ENCODE results near the gene RAB40C.

Gene RAB40C

GRCh38 chr16:645852-646678, 56.2 kb downstream of the RAB40C start:
- no peak for DNase-seq (ENCODE audit: low read depth in 2 of 2)

- DNase-seq (ENCODE audit: low read depth in 2 of 2), result no peak
Measured at GRCh38 chr16:646679-647172, 56.9 kb downstream of the RAB40C start.

- no peak for DNase-seq (ENCODE audit: low read depth in 2 of 2)
Measured at GRCh38 chr16:647173-647902, 57.5 kb downstream of the RAB40C start.

GRCh38 chr16:648071-648780, 58.4 kb downstream of the RAB40C start:
- no peak for DNase-seq (ENCODE audit: low read depth in 2 of 2)

GRCh38 chr16:648781-649589, 59.1 kb downstream of the RAB40C start, which contains the start of gene WDR90:
TSS of gene WDR90 (plus strand) at chr16:649365. CDS start at chr16:649417, 52 bp downstream.
- peak; percentile 83 to 86 for DNase-seq (ENCODE audit: low read depth in 2 of 2)

- DNase-seq (ENCODE audit: low read depth in 2 of 2), result no peak
Measured at GRCh38 chr16:649631-650030, 59.8 kb downstream of the RAB40C start.

- DNase-seq (ENCODE audit: low read depth in 2 of 2), result no peak
Measured at GRCh38 chr16:651844-652243, 62.0 kb downstream of the RAB40C start.

GRCh38 chr16:652454-653305, 62.8 kb downstream of the RAB40C start:
- no peak for DNase-seq (ENCODE audit: low read depth in 2 of 2)

GRCh38 chr16:654034-654433, 64.2 kb downstream of the RAB40C start:
- DNase-seq (ENCODE audit: low read depth in 2 of 2), result no peak

- DNase-seq (ENCODE audit: low read depth in 2 of 2), result no peak
Measured at GRCh38 chr16:657487-657886, 67.6 kb downstream of the RAB40C start.

- no peak for DNase-seq (ENCODE audit: low read depth in 2 of 2)
Measured at GRCh38 chr16:658679-659571, 69.1 kb downstream of the RAB40C start.

- no peak for DNase-seq (ENCODE audit: low read depth in 2 of 2)
Measured at GRCh38 chr16:659618-660017, 69.8 kb downstream of the RAB40C start.

GRCh38 chr16:660132-660458, 70.2 kb downstream of the RAB40C start:
- no peak for DNase-seq (ENCODE audit: low read depth in 2 of 2)

GRCh38 chr16:660459-661183, 70.8 kb downstream of the RAB40C start:
- peak in 1 of 2 donors; percentile 45 for DNase-seq (ENCODE audit: low read depth in 2 of 2)

- no peak for DNase-seq (ENCODE audit: low read depth in 2 of 2)
Measured at GRCh38 chr16:661184-661821, 71.4 kb downstream of the RAB40C start.

GRCh38 chr16:662095-662494, 72.2 kb downstream of the RAB40C start:
- no peak for DNase-seq (ENCODE audit: low read depth in 2 of 2)

- DNase-seq (ENCODE audit: low read depth in 2 of 2), result no peak
Measured at GRCh38 chr16:662597-662996, 72.7 kb downstream of the RAB40C start.

GRCh38 chr16:666572-666971, 76.7 kb downstream of the RAB40C start:
- no peak for DNase-seq (ENCODE audit: low read depth in 2 of 2)

Data from stimulated activated CD8-positive, alpha-beta memory T cell treated with anti-CD3 and anti-CD28 coated beads, Interleukin-2, amount 100 ng/mL, for 1 hour (primary cell).